ENCODE measurements around the gene FHIP1A.

DNA sequence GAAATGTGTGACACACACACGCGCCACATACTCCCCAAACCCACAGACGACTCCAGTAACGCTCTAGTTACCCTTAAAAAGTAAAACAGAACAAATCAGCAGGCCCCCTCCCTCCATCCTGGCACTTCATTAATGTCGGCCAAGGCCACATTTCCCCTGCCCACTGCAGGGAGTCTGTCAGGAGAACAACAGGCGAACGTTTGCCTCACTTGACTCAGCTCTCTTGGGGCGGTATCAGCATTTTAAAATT lies 671 bp upstream of the FHIP1A start:
- TF ChIP-seq, protein P1, sequence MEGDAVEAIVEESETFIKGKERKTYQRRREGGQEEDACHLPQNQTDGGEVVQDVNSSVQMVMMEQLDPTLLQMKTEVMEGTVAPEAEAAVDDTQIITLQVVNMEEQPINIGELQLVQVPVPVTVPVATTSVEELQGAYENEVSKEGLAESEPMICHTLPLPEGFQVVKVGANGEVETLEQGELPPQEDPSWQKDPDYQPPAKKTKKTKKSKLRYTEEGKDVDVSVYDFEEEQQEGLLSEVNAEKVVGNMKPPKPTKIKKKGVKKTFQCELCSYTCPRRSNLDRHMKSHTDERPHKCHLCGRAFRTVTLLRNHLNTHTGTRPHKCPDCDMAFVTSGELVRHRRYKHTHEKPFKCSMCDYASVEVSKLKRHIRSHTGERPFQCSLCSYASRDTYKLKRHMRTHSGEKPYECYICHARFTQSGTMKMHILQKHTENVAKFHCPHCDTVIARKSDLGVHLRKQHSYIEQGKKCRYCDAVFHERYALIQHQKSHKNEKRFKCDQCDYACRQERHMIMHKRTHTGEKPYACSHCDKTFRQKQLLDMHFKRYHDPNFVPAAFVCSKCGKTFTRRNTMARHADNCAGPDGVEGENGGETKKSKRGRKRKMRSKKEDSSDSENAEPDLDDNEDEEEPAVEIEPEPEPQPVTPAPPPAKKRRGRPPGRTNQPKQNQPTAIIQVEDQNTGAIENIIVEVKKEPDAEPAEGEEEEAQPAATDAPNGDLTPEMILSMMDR (IDR thresholded peaks at IDR 0.05; ENCODE audit: low read length) = no peak
- TF ChIP-seq EZH2phosphoT487 (IDR thresholded peaks at IDR 0.05; ENCODE audit: low read length) = no peak

Measured in MM.1S (cell line).